ENCODE data around the gene GALNT10. TPM values are rescaled to one million over a fixed set of nuclear protein-coding genes. Genes with fewer than 3 reads are reported as not detected.

Gene GALNT10
- polyA plus RNA-seq, 1 donor (not counting 4 experiments of a cell fraction or from before 2014, with no cell fraction given), result 17.9 TPM

DNA sequence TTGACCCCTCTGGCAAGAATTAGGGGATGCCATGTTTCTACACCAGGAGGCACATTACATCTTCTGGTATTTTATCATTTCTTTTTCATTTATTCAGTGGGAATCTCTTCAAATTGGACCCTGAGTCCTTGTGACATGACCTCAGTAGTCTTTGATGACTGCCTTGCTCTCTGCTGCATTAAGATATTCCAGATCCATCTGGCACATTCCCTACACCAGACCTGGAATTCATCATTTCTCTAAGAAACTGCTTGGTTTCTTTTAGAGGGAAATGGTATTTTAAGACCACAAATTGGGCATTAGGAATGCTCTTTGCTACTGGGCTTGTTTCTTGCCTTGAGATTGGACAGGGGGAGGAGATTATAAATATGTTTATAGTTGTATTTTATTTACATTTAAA is 61.0 kb downstream of the GALNT10 start:
- H3K79me2 ChIP-seq (ENCODE audit: control insufficient read depth, insufficient read depth, low read length), result no peaks in the 10 kb centered on the region
- dilution Hi-C loops (cut with MboI; ENCODE audit: extremely low pct_ligation_motif_present, low sequenced_read_pairs), result no loop called here
- no peak for FAIRE-seq

DNA sequence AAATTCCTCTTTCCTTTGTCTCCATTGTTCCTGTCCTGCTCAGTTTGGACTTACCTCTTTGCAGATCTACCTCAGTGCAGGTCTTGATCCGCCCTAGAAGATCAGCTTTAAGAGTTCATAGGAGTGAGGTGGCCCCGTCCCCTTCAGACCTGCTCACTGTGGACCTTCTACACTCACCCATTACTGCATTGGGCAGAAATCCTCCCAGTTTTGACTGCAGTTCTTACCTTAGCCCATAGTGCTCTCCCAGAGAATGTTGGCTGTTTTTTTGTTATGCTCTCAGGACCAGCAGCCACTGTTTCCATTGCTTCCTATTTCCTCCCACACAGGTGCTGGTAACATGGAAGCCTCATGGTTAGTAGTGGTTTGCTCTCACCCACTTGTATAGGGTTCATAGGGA is 63.3 kb downstream of the GALNT10 start:
- H3K9me3 ChIP-seq (ENCODE audit: control insufficient read depth, low read depth, low read length), result no peaks in the 10 kb centered on the region
- H3K4me1 ChIP-seq (ENCODE audit: control insufficient read depth, extremely low read depth, insufficient read depth, low read length), result no peaks in the 10 kb centered on the region
- H2AFZ ChIP-seq (ENCODE audit: control insufficient read depth, low read length), result no peak overlapping the region
- H3K9me1 ChIP-seq (ENCODE audit: control insufficient read depth, extremely low read depth, insufficient read depth, low read length), result no peaks in the 10 kb centered on the region
- H3K36me3 ChIP-seq (ENCODE audit: control insufficient read depth in 2 of 2, extremely low read depth in 1 of 2, insufficient read depth in 2 of 2, low read length in 2 of 2), result no peaks in the 10 kb centered on the region
- no peak overlapping the region for H3K9ac ChIP-seq (ENCODE audit: control insufficient read depth, extremely low read depth, insufficient read depth, low read length)
- no peak for FAIRE-seq
- no peaks in the 10 kb centered on the region for H3K27me3 ChIP-seq (ENCODE audit: control insufficient read depth, extremely low read depth, insufficient read depth, low read length)
- no peak for TF ChIP-seq EZH2 (IDR thresholded peaks at IDR 0.05; ENCODE audit: low read length)
- TF ChIP-seq, protein P1, sequence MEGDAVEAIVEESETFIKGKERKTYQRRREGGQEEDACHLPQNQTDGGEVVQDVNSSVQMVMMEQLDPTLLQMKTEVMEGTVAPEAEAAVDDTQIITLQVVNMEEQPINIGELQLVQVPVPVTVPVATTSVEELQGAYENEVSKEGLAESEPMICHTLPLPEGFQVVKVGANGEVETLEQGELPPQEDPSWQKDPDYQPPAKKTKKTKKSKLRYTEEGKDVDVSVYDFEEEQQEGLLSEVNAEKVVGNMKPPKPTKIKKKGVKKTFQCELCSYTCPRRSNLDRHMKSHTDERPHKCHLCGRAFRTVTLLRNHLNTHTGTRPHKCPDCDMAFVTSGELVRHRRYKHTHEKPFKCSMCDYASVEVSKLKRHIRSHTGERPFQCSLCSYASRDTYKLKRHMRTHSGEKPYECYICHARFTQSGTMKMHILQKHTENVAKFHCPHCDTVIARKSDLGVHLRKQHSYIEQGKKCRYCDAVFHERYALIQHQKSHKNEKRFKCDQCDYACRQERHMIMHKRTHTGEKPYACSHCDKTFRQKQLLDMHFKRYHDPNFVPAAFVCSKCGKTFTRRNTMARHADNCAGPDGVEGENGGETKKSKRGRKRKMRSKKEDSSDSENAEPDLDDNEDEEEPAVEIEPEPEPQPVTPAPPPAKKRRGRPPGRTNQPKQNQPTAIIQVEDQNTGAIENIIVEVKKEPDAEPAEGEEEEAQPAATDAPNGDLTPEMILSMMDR (optimal IDR thresholded peaks at IDR 0.05 in 1 of 3, IDR thresholded peaks at IDR 0.05 in 1 of 3, conservative IDR thresholded peaks at IDR 0.05 in 1 of 3; ENCODE audit: extremely low read depth in 1 of 3, insufficient read depth in 2 of 3, low read length in 3 of 3), result no peak
- no peaks in the 10 kb centered on the region for H3K79me2 ChIP-seq (ENCODE audit: control insufficient read depth, insufficient read depth, low read length)
- H4K20me1 ChIP-seq (ENCODE audit: control insufficient read depth, extremely low read depth, insufficient read depth, low read length), result no peaks in the 10 kb centered on the region
- no peak for DNase-seq (ENCODE audit: low read depth, low spot score)
- H3K4me3 ChIP-seq (ENCODE audit: control insufficient read depth in 2 of 3, extremely low read depth in 1 of 3, insufficient read depth in 2 of 3, low read depth in 1 of 3, low read length in 3 of 3), result no peak overlapping the region
- no peak overlapping the region for H3K27ac ChIP-seq (ENCODE audit: control insufficient read depth, insufficient read depth, low read length)
- dilution Hi-C loops (cut with MboI; ENCODE audit: extremely low pct_ligation_motif_present, low sequenced_read_pairs), result no loop called here
- no peak overlapping the region for H3K4me2 ChIP-seq (ENCODE audit: control insufficient read depth, extremely low read depth, insufficient read depth, low read depth, low read length)

More for the DNA sequence above, 61.0 kb downstream of the GALNT10 start:
- H3K9ac ChIP-seq (ENCODE audit: control insufficient read depth, extremely low read depth, insufficient read depth, low read length), result no peak overlapping the region
- no peaks in the 10 kb centered on the region for H3K27me3 ChIP-seq (ENCODE audit: control insufficient read depth, extremely low read depth, insufficient read depth, low read length)
- DNase-seq (ENCODE audit: low read depth, low spot score), result no peak
- no peak overlapping the region for H2AFZ ChIP-seq (ENCODE audit: control insufficient read depth, low read length)
- H3K9me1 ChIP-seq (ENCODE audit: control insufficient read depth, extremely low read depth, insufficient read depth, low read length), result no peaks in the 10 kb centered on the region
- H3K9me3 ChIP-seq (ENCODE audit: control insufficient read depth, low read depth, low read length), result no peaks in the 10 kb centered on the region
- H3K4me1 ChIP-seq (ENCODE audit: control insufficient read depth, extremely low read depth, insufficient read depth, low read length), result no peaks in the 10 kb centered on the region
- no peak for TF ChIP-seq EZH2 (IDR thresholded peaks at IDR 0.05; ENCODE audit: low read length)
- TF ChIP-seq, protein P1 (optimal IDR thresholded peaks at IDR 0.05 in 1 of 3, IDR thresholded peaks at IDR 0.05 in 1 of 3, conservative IDR thresholded peaks at IDR 0.05 in 1 of 3; ENCODE audit: extremely low read depth in 1 of 3, insufficient read depth in 2 of 3, low read length in 3 of 3), result no peak
- no peaks in the 10 kb centered on the region for H3K36me3 ChIP-seq (ENCODE audit: control insufficient read depth in 2 of 2, extremely low read depth in 1 of 2, insufficient read depth in 2 of 2, low read length in 2 of 2)
- H3K4me2 ChIP-seq (ENCODE audit: control insufficient read depth, extremely low read depth, insufficient read depth, low read depth, low read length), result no peak overlapping the region
- no peak overlapping the region for H3K27ac ChIP-seq (ENCODE audit: control insufficient read depth, insufficient read depth, low read length)
- no peaks in the 10 kb centered on the region for H4K20me1 ChIP-seq (ENCODE audit: control insufficient read depth, extremely low read depth, insufficient read depth, low read length)
- no peak overlapping the region for H3K4me3 ChIP-seq (ENCODE audit: control insufficient read depth in 2 of 3, extremely low read depth in 1 of 3, insufficient read depth in 2 of 3, low read depth in 1 of 3, low read length in 3 of 3)

Measured in keratinocyte (primary cell).